ELR (cell line): Measurements from ENCODE around the gene POT1.

Experiments used
- DNase-seq: peaks from one replicate; pipeline ENCODE4 v3.0.0-alpha.2; 2015; ENCODE audit warnings: low read depth

POT1 gene

DNA sequence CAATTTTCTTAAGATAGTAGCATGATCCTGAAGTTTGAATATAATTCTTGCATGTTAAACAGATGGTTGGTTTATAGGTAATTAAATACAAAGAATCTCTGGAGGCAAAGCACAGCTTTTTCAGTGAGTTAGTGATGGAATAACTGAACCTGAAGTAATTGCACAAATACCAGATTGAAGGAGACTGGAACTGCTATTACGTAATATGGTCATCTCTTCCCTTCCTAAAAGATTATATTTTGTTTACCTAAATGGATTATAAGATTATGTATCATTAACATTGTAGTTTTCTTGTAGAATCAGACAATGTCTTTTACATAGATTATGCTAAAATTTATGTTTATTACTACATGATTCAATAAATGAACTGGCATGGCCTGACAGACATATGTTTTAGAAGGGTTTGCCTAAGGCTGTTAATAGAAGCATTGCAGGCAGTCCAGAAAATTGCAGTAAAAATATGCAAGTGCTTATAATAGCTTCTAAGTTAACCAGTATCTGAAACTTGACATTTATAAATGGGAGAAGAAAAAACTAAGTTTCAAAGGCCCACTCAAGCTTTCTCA is 128.2 kb downstream of the POT1 start:
- DNase-seq, result no peak

DNA sequence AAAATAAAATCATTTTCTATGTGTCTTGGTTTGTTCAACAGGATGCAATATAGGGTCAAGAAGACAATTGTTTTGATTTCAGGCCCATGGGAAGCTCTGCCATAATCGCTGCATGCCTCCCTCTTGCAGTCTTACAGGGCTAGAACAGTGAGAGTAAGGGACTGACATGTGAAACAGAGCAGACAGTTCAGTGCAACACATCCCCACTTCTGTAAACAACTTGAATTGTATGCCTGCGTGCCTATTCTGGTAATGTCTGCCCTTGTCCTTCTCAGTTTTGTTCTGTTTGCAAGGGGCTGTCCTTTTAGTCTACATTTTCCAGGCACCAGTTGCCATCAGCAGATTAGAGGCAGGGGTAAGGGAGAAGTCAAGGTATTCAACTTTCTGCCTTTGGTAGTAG is 129.2 kb downstream of the POT1 start:
- no peak for DNase-seq

DNA sequence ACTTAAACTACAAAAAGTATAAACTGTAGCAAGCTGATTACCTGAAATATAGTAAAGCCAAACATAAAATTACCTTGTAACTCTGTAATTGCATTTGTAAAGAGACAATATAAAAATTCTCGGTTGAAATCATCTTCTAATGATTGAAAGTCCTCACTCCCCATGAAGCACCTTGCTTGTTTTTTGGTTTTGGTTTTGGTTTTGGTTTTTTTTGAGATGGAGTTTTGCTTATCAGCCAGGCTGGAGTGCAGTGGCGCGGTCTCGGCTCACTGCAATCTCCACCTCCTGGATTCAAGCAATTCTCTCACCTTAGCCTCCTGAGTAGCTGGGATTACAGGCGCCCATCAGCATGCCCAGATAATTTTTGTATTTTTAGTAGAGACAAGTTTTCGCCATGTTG is 130.2 kb downstream of the POT1 start:
- DNase-seq, result no peak

DNA sequence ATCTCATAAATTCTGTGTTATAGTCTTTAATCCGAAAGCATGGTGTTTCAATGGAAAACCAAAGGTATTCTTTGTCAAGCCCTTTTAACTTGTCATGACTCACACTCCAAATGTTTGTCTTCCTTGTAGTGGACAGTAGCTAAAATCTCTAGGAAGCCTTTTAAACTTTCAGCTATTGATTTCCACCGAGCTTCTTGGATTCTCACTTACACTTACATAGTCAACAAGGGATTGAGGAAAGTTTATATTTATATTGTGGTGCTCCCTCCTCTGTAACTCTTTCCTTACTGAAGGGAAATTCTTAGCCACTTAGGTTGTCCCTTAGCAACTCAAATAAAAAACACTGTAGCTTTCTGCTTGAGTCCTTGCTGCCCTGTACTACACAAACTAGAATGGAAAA is 132.9 kb downstream of the POT1 start:
- no peak for DNase-seq

DNA sequence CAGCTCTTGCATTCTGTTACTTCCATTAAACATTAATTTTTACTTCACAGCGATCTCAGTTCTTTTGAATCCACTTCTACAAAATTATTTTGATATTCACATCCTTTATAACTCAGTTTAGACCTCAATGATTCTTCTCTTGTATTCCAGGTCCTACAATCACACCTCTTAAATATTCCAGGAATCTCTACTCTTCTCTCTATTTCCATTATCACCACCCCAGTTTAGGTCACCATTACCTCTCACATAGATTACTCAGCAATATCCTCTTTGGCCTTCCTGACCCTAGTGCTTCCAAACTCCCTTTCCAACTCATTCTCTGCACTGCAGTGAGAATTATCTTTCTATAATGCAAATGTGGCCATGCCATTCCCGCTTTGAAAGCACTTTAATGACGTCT is 136.9 kb downstream of the POT1 start:
- no peak for DNase-seq

DNA sequence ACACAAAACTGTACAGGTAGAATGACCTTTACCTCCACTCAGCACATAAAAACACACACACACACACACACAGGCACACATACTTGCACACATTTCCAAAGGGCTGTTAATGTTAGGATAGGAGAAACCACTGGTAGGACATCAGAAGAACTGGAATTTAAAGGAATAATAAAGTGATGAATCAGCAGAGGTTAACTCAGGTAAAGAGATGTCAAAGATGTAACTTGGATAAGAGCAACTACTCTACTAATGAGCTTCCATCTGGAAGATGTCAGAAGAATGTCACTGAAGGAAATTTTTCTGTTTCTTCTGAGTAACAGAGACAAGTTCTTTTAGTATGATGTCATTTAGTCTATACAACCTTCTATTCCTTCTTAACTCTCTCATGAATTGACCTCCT is 137.6 kb downstream of the POT1 start:
- no peak for DNase-seq

DNA sequence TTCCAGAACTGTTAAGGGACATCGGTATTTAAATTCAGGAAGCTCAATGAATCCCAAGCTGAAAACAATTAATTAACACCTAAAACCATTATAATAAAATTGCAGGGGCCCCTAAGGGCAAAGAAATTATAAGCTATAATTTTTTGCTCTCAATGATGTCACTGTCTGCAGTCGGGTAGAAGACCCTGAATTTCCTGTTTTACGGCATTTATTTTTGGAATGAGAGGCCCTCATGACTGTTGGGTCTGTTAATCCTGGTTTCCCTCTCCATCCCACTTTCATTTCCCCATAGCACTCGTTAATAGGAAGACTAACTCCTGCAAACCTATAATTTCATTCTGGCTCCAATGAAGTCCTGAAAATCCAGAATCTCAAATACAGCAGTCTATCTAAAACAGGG is 138.2 kb downstream of the POT1 start:
- DNase-seq, result no peak

DNA sequence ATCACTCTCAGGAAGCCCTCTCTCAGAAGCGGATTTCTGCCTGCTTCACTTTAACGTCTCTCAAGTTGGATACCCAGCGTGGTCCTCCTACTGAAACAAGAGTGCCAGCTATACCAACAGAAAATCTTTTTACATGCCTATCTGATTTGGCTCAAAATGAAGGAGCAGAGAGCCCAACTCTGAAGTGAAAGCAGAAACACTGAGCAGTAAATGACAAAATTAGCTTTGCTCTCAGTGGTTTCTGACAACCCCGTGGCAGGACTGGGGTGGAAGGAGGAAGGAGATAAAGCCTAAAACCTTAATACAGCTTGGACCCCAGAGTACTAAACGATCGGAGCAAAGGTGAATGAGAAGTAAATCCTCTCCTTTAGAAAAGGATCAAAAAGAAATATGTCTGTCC is 139.0 kb downstream of the POT1 start:
- DNase-seq, result no peak

DNA sequence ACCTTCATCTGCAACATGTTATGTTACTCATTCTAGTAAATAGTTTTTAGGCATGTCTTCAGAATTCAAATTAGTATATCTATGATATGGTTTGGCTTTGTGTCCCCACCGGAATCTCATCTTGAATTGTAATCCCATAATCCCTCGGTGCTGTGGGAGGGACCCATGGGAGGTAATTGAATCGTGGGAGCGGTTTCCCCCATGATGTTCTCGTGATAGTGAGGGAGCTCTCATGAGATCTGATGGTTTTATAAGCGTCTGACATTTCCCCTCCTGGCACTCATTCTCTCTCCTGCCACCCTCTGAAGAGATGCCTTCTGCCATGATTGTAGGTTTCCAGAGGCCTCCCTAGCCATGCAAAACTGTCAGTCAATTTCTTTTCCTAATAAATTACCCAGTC is 143.6 kb downstream of the POT1 start:
- no peak for DNase-seq

DNA sequence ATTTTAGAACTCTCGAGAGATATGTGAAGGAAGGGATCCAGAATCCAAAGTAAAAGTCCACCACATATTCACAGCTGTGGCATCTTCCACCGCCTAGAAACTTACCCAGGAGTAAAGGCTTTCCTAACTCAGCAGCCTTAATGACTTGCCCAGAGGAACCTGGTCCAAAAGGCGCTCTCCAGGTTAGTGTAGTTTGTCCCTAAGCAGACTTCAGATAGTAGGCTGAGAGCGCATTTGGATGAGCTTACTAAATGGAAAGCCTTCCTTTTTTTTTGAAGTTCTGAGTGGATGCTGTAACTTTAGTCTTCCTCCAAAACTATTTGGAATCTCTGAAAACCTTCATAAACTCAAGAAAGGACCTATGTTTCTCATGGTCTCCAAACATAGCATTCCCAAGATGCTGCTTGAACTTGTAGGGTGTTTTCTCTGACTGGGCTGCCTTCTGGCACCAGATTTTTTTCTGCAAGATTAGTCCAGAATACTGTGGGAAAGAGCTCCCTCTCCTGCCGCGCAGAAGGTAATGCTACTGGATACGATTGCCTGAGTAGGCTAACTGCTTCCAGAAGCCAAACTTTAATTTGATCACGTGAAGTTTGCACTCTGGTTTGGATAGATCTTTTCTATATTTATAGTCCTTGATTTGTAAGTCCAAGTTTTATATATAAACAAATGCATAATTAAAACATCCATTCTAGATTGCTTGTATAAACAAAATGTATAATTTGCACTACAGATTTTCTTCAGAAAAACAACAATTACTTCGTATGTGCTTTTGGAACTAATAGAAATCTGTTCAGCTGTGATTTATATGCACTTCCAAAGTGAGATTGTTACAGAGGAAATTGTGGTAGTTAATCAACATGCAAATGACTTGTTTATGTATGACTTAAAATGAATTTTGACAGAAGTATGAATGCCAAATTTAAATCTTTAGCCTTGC is 144.5 kb downstream of the POT1 start:
- peak; percentile 62 for DNase-seq

DNA sequence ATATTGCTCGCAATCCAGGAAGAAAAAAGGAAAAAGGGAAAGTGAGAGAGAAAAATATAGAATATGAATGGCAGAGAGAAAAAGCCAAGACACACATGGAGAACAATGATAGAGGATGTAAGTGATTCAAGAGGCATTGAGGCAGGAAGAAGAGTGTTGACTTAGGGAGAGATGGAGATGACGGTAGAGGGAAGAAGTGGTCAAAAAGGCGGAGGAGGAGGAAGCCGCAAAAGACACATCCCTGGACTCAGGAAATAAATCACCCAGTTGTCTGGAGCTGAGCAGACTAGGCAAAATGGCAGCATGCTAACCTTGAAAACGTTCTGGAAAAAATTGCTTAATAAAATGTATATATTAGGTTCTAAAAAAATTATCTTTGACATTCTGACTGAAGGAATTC is 146.4 kb downstream of the POT1 start:
- no peak for DNase-seq

DNA sequence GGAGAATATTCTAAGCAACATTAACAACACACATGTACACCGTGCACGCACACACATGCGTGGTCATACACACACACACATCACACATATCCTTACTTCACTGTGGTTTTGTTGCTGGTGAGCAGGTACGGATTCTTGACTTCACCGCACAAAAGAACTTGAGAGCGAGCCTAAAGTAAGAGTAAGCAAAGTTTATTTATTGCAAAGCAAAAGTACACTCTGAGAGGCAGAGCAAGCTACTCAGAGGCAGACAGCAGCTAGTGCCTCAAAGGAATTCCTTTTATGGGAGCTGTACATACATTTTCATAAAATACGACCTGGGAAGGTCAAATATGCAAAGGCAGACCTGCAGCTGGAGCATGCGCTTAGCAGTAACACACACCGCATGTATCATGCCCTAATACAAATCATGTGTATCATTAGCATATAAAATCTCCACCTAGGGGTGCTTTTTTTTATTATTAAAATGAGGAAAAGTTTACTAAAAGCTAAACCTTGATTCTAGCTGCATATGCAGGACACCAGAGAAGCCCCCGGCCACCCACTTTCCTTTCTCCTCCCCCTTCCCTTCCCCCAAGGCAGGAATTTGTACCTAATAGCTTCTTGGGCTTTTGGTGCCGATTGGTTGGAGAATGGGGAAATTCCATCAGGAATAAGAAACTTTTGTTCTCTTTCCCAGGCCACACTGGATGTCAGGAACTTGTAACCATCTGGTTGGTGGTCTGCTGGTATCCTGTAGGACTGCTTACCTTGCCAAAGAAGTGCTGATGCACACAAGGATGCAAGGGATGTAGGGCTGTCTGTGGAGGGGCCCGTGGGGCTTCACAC is 147.5 kb downstream of the POT1 start:
- DNase-seq, result no peak

DNA sequence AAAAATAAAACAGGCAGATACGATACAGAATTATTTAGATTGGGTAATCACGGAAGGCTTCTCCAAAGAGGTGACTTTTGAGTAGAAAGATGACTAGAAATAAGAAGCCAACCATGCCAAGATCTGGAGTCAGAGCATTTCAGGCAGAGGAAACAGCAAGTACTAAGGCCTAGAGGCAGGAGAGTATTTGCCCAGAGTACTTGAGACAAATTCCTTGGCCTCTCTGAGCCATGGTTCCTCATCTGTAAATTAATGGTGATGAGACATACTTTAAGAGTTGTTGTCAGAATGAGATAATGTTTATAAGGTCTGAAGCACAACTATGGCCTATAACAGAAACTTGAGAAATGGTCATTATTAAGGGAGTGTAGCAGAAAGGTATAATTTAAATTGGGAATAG is 148.2 kb downstream of the POT1 start:
- DNase-seq, result no peak

DNA sequence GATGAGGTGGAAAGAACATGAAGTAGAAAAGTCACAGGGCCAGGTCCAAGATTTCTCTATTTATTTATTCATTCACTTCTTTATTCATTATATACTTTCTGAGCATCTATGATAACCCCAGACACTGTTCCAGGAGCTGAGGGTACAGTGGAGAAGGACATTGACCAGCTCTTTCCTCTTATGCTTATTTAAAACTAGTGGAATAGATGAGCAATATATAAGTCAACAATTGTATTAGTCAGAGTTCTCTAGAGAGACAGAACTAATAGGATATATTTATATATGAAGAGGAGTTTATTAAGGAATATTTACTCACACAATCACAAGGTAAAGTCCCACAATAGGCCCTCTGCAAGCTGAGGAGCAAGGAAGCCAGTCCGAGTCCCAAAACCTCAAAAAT is 149.0 kb downstream of the POT1 start:
- DNase-seq, result no peak

DNA sequence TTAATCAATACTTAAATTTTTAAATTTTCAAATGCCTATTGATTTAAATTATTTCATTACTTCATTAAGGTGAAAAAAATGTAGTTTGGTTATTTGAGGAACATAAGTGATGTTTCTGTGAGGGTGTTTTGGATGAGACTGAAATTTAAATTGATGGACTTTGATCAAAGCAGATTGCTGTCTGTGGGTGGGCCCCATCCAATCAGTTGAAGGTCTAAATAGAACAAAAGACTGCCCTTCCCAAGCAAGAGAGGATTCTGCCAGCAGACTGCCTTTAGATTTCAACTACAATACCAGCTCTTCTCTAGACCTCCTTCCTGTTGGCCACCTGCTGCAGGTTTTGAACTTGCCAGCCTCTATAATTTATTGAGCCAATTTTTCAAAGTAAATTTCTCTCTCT is 149.6 kb downstream of the POT1 start:
- no peak for DNase-seq

DNA sequence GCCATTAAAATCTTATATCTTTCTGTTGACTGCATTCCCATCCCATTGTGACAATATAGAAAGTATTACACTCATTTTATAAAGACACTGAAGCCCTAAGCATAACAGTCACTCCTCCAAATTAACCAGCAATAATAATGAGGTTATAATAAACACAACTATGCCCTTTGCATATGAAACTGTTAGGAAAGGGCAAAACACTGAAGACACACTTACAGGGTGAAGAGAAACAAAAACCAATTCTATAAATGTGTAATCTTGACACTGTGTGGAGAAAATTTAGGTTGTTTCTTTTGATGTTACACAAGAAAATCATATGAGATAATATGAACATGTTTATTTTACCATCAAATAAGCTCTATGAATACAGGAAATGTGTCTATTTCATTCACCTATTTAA is 150.0 kb downstream of the POT1 start:
- no peak for DNase-seq

DNA sequence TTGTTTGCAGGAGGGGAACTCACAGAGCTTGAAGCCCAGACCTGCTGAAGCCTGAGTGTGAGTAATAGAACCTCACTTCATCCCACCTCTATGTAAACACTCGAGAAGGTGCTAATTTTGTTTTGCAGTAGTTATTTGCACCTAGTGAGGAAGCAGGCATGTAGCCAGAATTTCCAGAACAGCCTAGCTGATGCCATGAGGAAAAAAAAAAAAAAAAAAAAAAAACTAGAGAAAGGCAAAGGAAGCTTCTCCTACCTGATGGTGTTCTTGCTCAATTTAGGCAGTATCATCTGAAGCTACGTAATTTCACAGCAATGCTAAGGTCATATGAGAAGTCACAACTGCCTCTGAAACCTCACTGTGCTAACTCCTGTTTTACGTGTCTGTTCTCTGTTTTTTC is 150.4 kb downstream of the POT1 start:
- no peak for DNase-seq

DNA sequence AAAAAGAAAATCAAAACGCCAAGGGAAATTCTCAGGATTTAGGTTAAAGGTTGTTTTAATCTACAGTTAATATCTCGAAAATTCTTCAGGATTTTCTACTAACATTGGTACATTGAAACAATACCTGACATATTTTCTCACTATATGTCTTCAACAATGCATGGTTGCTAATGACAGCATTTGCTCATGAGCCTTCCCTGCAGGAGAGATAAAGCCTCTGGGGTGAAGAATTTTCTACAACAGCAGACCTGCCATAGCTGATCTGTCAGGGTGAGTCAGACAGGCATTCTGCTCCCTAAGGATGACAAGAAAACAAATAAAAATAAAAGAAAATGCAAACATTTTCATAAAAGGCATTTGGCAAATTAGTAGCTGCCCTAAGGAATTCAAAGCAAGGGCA is 152.4 kb downstream of the POT1 start:
- DNase-seq, result no peak

DNA sequence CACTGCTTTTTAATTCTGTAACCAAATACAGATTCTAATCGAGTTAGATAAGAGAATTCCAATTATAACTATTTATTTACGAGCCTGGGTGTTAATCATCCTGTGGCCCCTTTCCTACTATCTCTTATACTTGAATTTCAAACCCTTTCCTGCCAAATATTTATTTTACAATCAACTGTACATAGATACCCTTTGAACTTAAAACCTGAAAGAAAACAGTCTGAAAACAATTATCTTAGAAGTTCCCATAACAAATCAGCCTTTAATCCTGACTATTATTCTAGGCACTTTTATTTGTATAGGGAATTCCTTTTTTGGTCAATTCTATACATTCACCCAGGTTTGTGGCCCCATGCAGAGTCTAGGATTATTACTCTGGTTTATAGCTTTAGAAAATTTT is 153.5 kb downstream of the POT1 start:
- DNase-seq, result no peak

DNA sequence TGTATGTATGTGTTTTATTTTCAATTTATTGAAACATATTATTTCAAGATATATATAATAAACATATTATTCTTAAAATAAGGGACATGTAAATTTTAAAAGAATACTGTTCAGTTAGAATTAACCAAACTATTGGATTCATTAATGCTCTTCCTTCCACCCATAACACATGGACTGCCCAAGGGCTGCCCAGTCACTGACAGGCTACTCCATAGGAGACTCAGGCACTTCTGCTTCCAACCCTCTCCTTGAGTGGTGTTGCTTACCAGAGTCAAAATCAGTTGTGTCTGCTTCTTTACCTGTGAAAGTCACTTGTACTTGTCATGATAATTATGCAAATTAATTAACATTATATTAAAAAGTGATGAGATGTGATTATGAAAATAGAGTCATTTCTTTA is 154.2 kb downstream of the POT1 start:
- no peak for DNase-seq

DNA sequence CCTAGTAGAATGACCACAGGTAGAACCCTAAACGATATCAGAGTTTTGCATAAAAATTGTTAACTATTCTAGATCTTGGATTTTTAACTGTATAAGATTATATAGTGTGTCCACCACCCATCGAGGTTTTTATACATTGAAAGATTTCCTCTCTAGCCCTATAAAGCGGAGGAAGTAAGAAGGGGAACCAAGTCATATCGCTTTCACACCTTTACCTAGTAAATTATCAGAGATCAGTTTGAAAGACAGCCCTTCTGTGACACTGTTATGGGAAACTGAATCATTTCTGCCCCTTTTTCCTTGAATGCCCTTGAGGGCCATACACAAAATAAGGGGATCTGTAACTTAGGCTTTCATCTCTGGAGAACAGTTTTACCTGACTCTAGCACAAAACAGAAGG is 155.7 kb downstream of the POT1 start:
- no peak for DNase-seq

DNA sequence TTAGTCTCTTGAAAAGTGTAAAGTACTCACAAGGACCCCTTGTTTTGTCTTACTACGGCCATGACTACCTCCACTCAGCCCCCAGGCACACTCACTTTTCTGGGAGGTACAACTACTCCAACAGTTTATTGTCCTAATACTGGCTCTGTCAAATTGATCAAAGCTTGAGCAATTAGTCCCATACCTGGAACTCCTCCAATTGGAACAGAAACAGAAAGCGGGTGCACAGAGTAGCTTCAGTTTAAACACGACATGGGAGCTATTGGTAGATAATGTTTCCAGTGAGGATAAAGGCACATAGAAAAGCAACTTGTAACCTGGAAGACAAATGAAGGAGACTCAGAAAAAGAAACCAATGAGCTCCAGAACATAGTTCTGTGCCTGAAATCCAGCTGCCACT is 156.3 kb downstream of the POT1 start:
- no peak for DNase-seq
